ENCODE measurements around the gene TINAGL1. TPM values are rescaled to one million over a fixed set of nuclear protein-coding genes. Genes with fewer than 3 reads are reported as not detected.
A peak's percentile ranks its signal among the peaks of the same experiment; 100 is the strongest.

Gene TINAGL1
- total RNA-seq, 1 experiment from 2014 or later = 2.5 TPM

DNA sequence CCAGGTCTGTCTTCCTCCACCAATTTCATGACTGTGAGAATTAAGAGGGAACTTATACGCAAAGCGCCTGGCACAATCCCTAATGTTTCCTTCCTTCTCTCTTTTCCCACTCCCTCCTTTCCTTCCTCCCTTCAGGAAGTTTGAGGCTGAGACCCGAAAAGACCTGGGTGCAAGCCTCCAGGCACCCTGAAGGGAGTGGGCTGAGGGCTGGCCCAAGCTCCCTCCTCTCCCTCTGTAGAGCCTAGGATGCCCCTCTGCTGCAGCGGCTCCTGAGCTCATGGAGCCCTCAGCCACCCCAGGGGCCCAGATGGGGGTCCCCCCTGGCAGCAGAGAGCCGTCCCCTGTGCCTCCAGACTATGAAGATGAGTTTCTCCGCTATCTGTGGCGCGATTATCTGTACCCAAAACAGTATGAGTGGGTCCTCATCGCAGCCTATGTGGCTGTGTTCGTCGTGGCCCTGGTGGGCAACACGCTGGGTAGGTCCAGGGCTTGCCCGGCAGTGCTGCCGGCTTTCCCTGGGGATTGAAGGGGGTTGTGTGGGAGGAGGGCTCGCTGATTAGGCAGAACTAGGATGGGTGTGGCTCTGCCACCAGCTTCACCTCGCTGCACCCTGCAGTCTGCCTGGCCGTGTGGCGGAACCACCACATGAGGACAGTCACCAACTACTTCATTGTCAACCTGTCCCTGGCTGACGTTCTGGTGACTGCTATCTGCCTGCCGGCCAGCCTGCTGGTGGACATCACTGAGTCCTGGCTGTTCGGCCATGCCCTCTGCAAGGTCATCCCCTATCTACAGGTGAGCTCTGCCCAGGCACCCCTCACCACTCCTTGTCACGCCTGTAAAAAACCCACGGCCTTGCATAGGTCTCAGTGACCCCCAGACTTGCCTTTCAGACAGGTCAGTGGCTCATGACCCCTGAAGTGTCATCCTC is 42.9 kb downstream of the TINAGL1 start:
- no peak overlapping the region for H3K56ac ChIP-seq (ENCODE audit: insufficient read length, low read depth, low read length)
- no peak overlapping the region for H2AK5ac ChIP-seq (ENCODE audit: insufficient read length, low read length)
- H4K8ac ChIP-seq (replicated peaks; ENCODE audit: insufficient read length, low read depth, low read length) = no peak overlapping the region
- H3K27me3 Mint-ChIP-seq (ENCODE audit: low read depth) = peaks cover 46% of the 10 kb centered on the region
- peaks cover 5% of the 10 kb centered on the region for H3K23me2 ChIP-seq (ENCODE audit: insufficient read length, low read depth, low read length, poor library complexity, severe bottlenecking)
- no peak overlapping the region for H4K5ac ChIP-seq (ENCODE audit: insufficient read length, low read depth, low read length)
- H2BK120ac ChIP-seq (ENCODE audit: low read depth, low read length, poor library complexity, severe bottlenecking) = no peak overlapping the region
- no peak overlapping the region for H2BK5ac ChIP-seq (ENCODE audit: insufficient read length, low read length)
- no peak overlapping the region for H2BK15ac ChIP-seq (ENCODE audit: low read depth, low read length)
- no peak for DNase-seq
- no peaks in the 10 kb centered on the region for H3K9me3 ChIP-seq (ENCODE audit: control insufficient read depth, low read depth, low read length)
- H3K79me2 ChIP-seq (ENCODE audit: insufficient read depth, low read length) = no peaks in the 10 kb centered on the region
- H4K20me1 ChIP-seq (ENCODE audit: control insufficient read depth, insufficient read depth, insufficient read length) = peaks cover 2% of the 10 kb centered on the region
- no peak overlapping the region for H3K4me2 ChIP-seq (ENCODE audit: insufficient read depth, insufficient read length, low read length)
- H3K4me1 Mint-ChIP-seq = peaks cover 14 to 17% of the 10 kb centered on the region in 2 experiments
- H3K27me3 ChIP-seq (ENCODE audit: insufficient read depth, low read length) = peaks cover 11% of the 10 kb centered on the region; the same call in 1 of the 2 replicates
- no peak overlapping the region for H3K18ac ChIP-seq (ENCODE audit: insufficient read length, low read depth, low read length)
- H2BK12ac ChIP-seq (ENCODE audit: insufficient read length, low read depth, low read length) = no peak overlapping the region
- no peak overlapping the region for H4K91ac ChIP-seq (ENCODE audit: insufficient read length, low read depth, low read length)
- peak overlapping the region in 1 of 3 experiments; percentile 1; a peak in 1 of 7 replicates for H3K27ac Mint-ChIP-seq
- no peak overlapping the region for H3K27ac ChIP-seq (ENCODE audit: insufficient read length, low read depth, low read length)
- H3K9ac ChIP-seq (ENCODE audit: extremely low read depth, insufficient read length, low read length) = no peak overlapping the region
- no peak overlapping the region for H3K14ac ChIP-seq (ENCODE audit: insufficient read depth, low read length)
- H3K23ac ChIP-seq (ENCODE audit: insufficient read length, low read depth, low read length) = no peak overlapping the region
- H3K4me3 Mint-ChIP-seq = peak overlapping the region in 1 of 2 experiments; percentile 76; a peak in 2 of 5 replicates
- no peak overlapping the region for H3T11ph ChIP-seq (ENCODE audit: low read length)
- H3K4me1 ChIP-seq (ENCODE audit: insufficient read depth, low read length) = no peaks in the 10 kb centered on the region
- H3K36me3 Mint-ChIP-seq (ENCODE audit: insufficient read depth in 1 of 3, low read depth in 3 of 3) = no peaks in the 10 kb centered on the region
- no peaks in the 10 kb centered on the region for H3K9me3 Mint-ChIP-seq
- no peak overlapping the region for H2BK20ac ChIP-seq (ENCODE audit: low read depth, low read length, poor library complexity, severe bottlenecking)
- TF ChIP-seq, protein P1, sequence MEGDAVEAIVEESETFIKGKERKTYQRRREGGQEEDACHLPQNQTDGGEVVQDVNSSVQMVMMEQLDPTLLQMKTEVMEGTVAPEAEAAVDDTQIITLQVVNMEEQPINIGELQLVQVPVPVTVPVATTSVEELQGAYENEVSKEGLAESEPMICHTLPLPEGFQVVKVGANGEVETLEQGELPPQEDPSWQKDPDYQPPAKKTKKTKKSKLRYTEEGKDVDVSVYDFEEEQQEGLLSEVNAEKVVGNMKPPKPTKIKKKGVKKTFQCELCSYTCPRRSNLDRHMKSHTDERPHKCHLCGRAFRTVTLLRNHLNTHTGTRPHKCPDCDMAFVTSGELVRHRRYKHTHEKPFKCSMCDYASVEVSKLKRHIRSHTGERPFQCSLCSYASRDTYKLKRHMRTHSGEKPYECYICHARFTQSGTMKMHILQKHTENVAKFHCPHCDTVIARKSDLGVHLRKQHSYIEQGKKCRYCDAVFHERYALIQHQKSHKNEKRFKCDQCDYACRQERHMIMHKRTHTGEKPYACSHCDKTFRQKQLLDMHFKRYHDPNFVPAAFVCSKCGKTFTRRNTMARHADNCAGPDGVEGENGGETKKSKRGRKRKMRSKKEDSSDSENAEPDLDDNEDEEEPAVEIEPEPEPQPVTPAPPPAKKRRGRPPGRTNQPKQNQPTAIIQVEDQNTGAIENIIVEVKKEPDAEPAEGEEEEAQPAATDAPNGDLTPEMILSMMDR (conservative IDR thresholded peaks at IDR 0.05) = no peak
- no peak overlapping the region for H2AFZ ChIP-seq (ENCODE audit: low read length)
- no peak overlapping the region for H3K4ac ChIP-seq (ENCODE audit: low read depth, low read length)
- WGBS (ENCODE audit: extremely low coverage, insufficient read length, low lambda C conversion rate) = no CpG with 5 or more reads among the region's 23 CpGs
- no peaks in the 10 kb centered on the region for H3K79me1 ChIP-seq (ENCODE audit: insufficient read depth, low read depth, low read length, poor library complexity, severe bottlenecking)

All from H9 (cell line).